ENCODE data around the gene CHST11. TPM values are rescaled to one million over a fixed set of nuclear protein-coding genes. Genes with fewer than 3 reads are reported as not detected.

Gene CHST11
- total and polyA plus RNA-seq, 9 of the 15 experiments (the other 6 are each of a cell fraction or from before 2014, with no cell fraction given) = 2.3 to 38.7 (median 15.0) TPM

- no peak for TF ChIP-seq USF1 (CRISPR knock-in tag; IDR thresholded peaks at IDR 0.05)
Measured at GRCh38 chr12:104534162-104534856, 77.6 kb downstream of the CHST11 start (continued).

- Histone ChIP-seq H4K20me1 (replicated peaks; ENCODE audit: control insufficient read depth, insufficient read depth, low read length) (peaks cover 9% of the 10 kb centered on the region; the same call in 1 of the 2 replicates), H2AFZ (ENCODE audit: low read depth, low read length) (no peak overlapping the region), H3K27me3 (ENCODE audit: control insufficient read depth in 2 of 2, insufficient read depth in 2 of 2, low read length in 2 of 2) (no peaks in the 10 kb centered on the region), H3K36me3 (ENCODE audit: control insufficient read depth, insufficient read depth, low read length) (peaks cover 5% of the 10 kb centered on the region), H3K4me1 (replicated peaks in 1 of 2; ENCODE audit: control insufficient read depth in 2 of 2, insufficient read depth in 2 of 2, low read length in 2 of 2) (peaks cover 0 to 12% of the 10 kb centered on the region in 2 experiments; a peak in 4 of 5 replicates), H3K9ac (ENCODE audit: insufficient read depth in 1 of 2, low read depth in 2 of 2, low read length in 2 of 2) (no peak overlapping the region), H3K4me2 (ENCODE audit: insufficient read depth, low read length) (no peak overlapping the region), H3K27ac (ENCODE audit: extremely low read depth, low read depth, low read length) (no peak overlapping the region), H3K79me2 (ENCODE audit: control insufficient read depth, insufficient read depth, low read length) (peaks cover 62% of the 10 kb centered on the region), H3K9me3 (replicated peaks; ENCODE audit: control insufficient read depth, insufficient read depth, low read depth, low read length) (no peaks in the 10 kb centered on the region), H3K9me1 (ENCODE audit: control insufficient read depth, insufficient read depth, low read length) (no peaks in the 10 kb centered on the region), H3K4me3 (no peak overlapping the region)
- DNase-seq (ENCODE audit: extremely low read depth in 1 of 4, low spot score in 3 of 4) (no peak), FAIRE-seq (no peak), ATAC-seq (no peak)
- POLR2A ChIA-PET = interaction anchor here (1.0 kb wide), 2 partner anchors 11 to 76 kb away, joined by 3 read pairs; no protein-coding TSS in a partner anchor
- BruUV-seq (replicated peaks) = no TSS peak
- no peak for TF ChIP-seq SETDB1 (IDR thresholded peaks at IDR 0.05; ENCODE audit: low read length)
- TF ChIP-seq ZNF239 (CRISPR knock-in tag; IDR thresholded peaks at IDR 0.05) = no peak
- TF ChIP-seq COPS2 (conservative IDR thresholded peaks at IDR 0.05) = no peak
- TF ChIP-seq ZNF347 (CRISPR knock-in tag; IDR thresholded peaks at IDR 0.05; ENCODE audit: low read depth) = no peak
- TF ChIP-seq SRSF9 (IDR thresholded peaks at IDR 0.05; ENCODE audit: borderline replicate concordance, low read depth, low read length) = no peak
- TF ChIP-seq NONO (IDR thresholded peaks at IDR 0.05; ENCODE audit: low read depth in 2 of 2, low read length in 1 of 2) = no peak
- TF ChIP-seq NCOA1 (IDR thresholded peaks at IDR 0.05; ENCODE audit: low read depth) = no peak
- no peak for TF ChIP-seq TEAD2 (tag; IDR thresholded peaks at IDR 0.05)
- TF ChIP-seq POLR2AphosphoS5 (IDR thresholded peaks at IDR 0.05; ENCODE audit: control insufficient read depth, insufficient read depth, low read depth, low read length) = no peak
- no peak for TF ChIP-seq RUNX1 (IDR thresholded peaks at IDR 0.05; ENCODE audit: low read depth)
- no peak for TF ChIP-seq HDAC1 (IDR thresholded peaks at IDR 0.05)
- no peak for TF ChIP-seq PHF8 (IDR thresholded peaks at IDR 0.05; ENCODE audit: borderline replicate concordance, low read length)
- no peak for TF ChIP-seq ZNF668 (CRISPR knock-in tag; IDR thresholded peaks at IDR 0.05)
- no peak for TF ChIP-seq MECOM (CRISPR knock-in tag; IDR thresholded peaks at IDR 0.05)
- TF ChIP-seq ZNF561 (CRISPR knock-in tag; conservative IDR thresholded peaks at IDR 0.05) = no peak
- no peak for TF ChIP-seq RBM14 (IDR thresholded peaks at IDR 0.05; ENCODE audit: borderline replicate concordance, insufficient read depth, low read depth, low read length)
- in situ Hi-C loops (cut with MboI) = no loop called here
- 92% methylated on average over 3 of the region's 3 CpGs for WGBS (ENCODE audit: insufficient coverage, low coverage, missing lambda C conversion rate)
- CTCF ChIA-PET (ENCODE audit: low intra/inter-chr PET ratio) = no interaction called here
- intact Hi-C loops (cut with micrococcal nuclease) = no loop called here
Measured at GRCh38 chr12:104534857-104535248, 78.1 kb downstream of the CHST11 start.
